ENCODE measurements around the gene ORM2.

ORM2 gene

GRCh38 chr9:114373960-114374730 is 44.5 kb downstream of the ORM2 start:
- no peak for DNase-seq

GRCh38 chr9:114374936-114375335 is 45.3 kb downstream of the ORM2 start:
- intact Hi-C loops (cut with DNase I) = no loop called here
- no peak for DNase-seq

More at GRCh38 chr9:114373960-114374730, 44.5 kb downstream of the ORM2 start:
- intact Hi-C loops (cut with DNase I) = no loop called here

GRCh38 chr9:114375386-114376175 is 45.9 kb downstream of the ORM2 start:
- DNase-seq = no peak
- intact Hi-C loops (cut with DNase I) = no loop called here

- intact Hi-C loops (cut with DNase I) = no loop called here
- DNase-seq = no peak
Measured at GRCh38 chr9:114376586-114377445, 47.1 kb downstream of the ORM2 start.

- intact Hi-C loops (cut with DNase I) = no loop called here
- peak in 1 of 42 donors; percentile 4 for DNase-seq
Measured at GRCh38 chr9:114378016-114378415, 48.3 kb downstream of the ORM2 start.

GRCh38 chr9:114378883-114379282 is 49.2 kb downstream of the ORM2 start:
- DNase-seq = peak in 1 of 42 donors; percentile 1
- intact Hi-C loops (cut with DNase I) = no loop called here

Data from head of caudate nucleus (tissue), 42 donors.